Measurements from ENCODE around the gene MYL9.

The MYL9 gene

DNA sequence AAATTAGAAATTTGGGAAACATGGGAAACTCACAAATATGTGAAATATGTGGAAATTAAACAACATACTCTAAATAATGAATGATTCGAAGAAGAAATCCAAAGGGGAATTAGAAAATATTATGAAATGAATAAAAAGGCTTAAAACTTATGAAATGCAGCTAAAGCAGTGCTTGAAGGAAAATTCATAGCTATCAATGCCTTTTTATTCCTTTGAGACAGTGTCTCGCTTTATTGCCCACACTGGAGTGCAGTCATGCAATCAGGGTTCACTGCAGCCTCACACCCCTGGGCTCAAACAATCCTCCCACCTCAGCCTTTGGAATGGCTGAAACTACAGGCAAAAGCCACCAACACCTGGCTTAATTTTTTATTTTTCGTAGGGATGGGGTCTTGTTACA lies 24.2 kb downstream of the MYL9 start:
- TF ChIP-seq, protein P1, sequence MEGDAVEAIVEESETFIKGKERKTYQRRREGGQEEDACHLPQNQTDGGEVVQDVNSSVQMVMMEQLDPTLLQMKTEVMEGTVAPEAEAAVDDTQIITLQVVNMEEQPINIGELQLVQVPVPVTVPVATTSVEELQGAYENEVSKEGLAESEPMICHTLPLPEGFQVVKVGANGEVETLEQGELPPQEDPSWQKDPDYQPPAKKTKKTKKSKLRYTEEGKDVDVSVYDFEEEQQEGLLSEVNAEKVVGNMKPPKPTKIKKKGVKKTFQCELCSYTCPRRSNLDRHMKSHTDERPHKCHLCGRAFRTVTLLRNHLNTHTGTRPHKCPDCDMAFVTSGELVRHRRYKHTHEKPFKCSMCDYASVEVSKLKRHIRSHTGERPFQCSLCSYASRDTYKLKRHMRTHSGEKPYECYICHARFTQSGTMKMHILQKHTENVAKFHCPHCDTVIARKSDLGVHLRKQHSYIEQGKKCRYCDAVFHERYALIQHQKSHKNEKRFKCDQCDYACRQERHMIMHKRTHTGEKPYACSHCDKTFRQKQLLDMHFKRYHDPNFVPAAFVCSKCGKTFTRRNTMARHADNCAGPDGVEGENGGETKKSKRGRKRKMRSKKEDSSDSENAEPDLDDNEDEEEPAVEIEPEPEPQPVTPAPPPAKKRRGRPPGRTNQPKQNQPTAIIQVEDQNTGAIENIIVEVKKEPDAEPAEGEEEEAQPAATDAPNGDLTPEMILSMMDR (IDR thresholded peaks at IDR 0.05; ENCODE audit: extremely low read depth, insufficient read depth, missing control alignments) = no peak
- DNase-seq (ENCODE audit: low spot score) = no peak
- in situ Hi-C loops (cut with MboI; ENCODE audit: low pct_unique_long_range_greater_than_20kb, low sequenced_read_pairs, unreplicated experiment) = no loop called here

DNA sequence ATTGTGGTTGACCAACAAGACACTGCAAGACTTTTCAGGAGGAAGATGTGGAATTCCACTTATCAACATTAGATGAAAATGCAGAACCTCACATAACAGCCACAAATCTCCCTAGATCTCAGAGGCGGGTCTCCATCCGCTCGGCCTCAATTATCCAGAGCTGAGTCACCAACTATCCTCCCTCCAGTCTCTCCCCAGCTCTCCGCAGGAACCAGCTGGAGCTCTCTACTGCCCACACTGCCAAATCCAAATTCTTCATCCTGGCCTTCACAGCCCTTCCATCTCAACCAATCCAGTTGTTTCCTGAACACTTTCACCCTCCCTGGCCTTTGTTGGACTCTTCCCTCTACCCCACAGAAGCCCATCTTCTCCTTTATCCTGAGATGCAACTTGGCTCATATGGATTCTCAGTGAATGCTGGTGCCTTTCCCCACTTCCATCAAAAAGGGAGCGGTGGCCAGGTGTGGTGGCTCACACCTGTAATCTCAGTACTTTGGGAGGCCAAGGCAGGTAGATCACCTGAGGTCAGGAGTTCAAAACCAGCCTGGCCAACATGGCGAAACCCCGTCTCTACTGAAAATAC lies 28.6 kb downstream of the MYL9 start:
- no peak for DNase-seq (ENCODE audit: low spot score)
- in situ Hi-C loops (cut with MboI; ENCODE audit: low pct_unique_long_range_greater_than_20kb, low sequenced_read_pairs, unreplicated experiment) = no loop called here

DNA sequence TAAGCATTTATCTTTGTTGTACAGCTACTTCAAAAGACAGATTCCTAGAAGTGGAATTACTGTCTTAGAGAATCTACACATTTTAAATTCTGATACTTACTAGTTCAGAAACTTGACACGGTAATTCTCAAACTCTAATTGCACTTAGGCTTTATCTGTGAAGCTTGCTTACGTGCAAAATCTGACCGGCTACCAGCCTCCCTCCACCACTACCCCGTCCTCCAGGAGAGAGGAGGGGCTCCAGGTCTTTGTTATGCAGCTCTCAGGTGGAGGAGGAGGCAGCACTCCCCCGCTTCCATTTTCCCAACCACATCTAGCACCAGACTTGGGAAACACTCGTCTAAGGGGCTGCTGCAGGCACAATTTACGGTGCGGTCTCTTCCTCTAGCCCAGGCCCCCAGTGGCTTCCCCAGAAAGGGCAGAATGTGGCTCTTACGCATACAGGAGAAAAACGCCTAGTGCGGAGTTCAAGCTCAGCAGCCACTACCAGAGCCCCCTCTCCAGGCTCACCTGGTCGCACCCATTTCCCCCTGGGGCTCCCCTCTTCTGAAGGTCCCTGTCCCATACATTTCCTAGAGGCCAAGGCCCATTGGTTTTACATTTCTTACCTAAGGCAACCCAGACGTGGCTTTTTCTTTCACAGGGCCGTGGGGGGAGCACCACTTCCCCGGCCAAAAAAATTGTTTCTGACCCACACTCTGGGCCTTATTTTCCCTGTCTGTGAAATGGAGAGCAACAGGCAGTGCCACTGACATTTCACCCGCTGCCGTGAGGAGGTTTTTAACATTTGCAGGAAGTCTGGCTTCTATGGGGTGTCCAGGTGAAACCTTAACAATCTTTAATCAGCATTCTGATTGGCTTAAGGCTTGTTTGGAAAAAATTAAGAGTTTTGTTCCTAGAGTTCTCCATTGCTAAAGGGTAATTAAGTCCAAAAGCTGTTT lies 30.5 kb downstream of the MYL9 start:
- TF ChIP-seq, protein P1 (IDR thresholded peaks at IDR 0.05; ENCODE audit: extremely low read depth, insufficient read depth, missing control alignments) = no peak
- DNase-seq (ENCODE audit: low spot score) = no peak
- in situ Hi-C loops (cut with MboI; ENCODE audit: low pct_unique_long_range_greater_than_20kb, low sequenced_read_pairs, unreplicated experiment) = no loop called here

More for the DNA sequence above, 28.6 kb downstream of the MYL9 start:
- TF ChIP-seq, protein P1 (IDR thresholded peaks at IDR 0.05; ENCODE audit: extremely low read depth, insufficient read depth, missing control alignments) = no peak

DNA sequence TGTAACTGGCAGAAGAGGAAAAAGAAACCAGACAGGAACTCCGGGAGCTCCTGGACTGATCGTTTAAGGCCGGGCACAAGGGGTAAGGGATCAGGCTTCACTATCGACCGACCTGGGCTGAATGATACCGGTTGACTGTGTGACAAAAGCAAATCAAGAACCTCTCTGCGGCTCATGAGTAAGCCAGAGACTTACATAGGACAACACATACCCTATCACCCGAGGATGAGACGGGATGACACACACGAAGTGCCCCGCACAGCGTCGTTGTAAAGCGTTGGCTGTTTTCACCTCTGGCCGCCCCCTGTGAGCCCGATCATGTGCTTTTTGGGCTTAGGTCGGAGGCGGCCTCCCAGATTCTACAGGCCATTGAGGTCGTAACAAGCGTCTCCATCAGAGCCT lies 31.4 kb downstream of the MYL9 start:
- TF ChIP-seq, protein P1 (IDR thresholded peaks at IDR 0.05; ENCODE audit: extremely low read depth, insufficient read depth, missing control alignments) = no peak
- peak; percentile 59 for DNase-seq (ENCODE audit: low spot score)
- in situ Hi-C loops (cut with MboI; ENCODE audit: low pct_unique_long_range_greater_than_20kb, low sequenced_read_pairs, unreplicated experiment) = no loop called here

DNA sequence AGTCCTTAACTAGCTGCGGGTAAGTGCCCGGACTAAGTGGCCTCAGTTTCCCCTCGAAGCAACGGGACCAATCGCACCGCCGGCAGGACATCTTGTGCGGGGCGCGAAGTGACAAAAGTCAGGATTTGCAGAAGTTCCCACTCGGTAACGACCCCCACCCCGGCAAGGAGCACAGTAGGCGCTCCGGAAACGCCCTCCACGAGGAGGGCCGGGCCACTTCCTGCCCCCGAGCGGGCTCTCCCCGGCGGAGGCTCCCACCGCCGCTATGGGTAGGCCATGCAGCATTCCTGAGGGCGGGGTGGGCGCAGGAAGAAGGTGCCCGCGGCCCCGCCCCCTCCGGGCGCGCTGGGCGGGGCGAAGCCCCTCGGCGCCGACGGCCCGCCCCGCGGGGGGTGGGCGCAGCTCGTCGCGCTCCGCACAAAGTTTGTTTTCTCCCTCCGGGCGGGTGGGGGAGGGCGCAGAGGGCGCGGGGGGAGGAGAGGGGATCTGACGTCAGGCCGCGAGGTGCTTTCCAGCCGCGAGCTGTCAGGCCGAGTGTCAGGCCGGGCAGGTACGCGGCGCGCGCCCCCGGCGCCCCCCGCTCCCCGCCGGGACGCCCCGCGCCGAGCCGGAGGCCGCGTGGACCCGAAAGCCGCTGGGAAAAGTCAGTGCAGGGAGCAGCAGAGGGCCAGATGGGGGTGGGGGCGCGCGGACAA lies 31.9 kb downstream of the MYL9 start, which contains the start of gene TGIF2:
Gene TGIF2, plus strand, starts transcription at position 495 of the 695 bp plus-strand sequence. CDS start 5,178 bp downstream, outside the sequence.
- in situ Hi-C loops (cut with MboI; ENCODE audit: low pct_unique_long_range_greater_than_20kb, low sequenced_read_pairs, unreplicated experiment) = no loop called here
- DNase-seq (ENCODE audit: low spot score) = peak; percentile 100
- TF ChIP-seq, protein P1 (IDR thresholded peaks at IDR 0.05; ENCODE audit: extremely low read depth, insufficient read depth, missing control alignments) = no peak

DNA sequence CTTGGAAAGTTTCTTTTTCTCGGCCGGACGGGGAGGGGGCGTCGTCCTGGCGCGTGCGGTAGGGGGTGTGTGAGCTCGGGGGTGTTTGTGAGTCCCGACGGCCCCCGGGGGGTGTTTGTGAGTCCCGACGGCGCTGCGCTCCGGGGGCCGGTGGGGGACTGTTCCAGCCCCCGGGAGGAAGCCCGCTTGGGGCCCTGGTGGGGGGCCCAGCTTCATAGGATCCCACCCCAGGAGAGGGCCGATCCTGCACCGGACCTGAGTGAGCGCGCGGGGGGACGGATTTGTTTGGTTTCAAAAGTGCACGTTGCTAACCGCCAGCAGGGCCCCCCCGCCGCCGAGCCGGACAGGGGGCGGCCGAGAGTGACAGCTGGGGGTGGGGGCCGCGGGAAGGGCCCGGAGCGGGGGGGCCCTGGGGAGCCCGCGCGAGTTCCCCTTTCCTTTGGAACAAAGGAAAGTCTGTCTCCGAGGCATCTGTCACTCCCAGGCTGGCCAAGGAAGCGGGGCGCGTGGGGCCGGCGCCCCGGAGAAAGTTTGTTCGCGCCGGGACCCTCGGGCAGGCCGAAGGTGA lies 32.6 kb downstream of the MYL9 start:
- in situ Hi-C loops (cut with MboI; ENCODE audit: low pct_unique_long_range_greater_than_20kb, low sequenced_read_pairs, unreplicated experiment) = no loop called here
- peak; percentile 76 for DNase-seq (ENCODE audit: low spot score)
- TF ChIP-seq, protein P1 (IDR thresholded peaks at IDR 0.05; ENCODE audit: extremely low read depth, insufficient read depth, missing control alignments) = no peak
